GM23338 (cell line): ENCODE measurements around the gene MAN2A2. TPM values are rescaled to one million over a fixed set of nuclear protein-coding genes. Genes with fewer than 3 reads are reported as not detected.

Experiments used
- ATAC-seq: fragments of 200-7000 bp; cut with Tn5 transposase; 3 replicates; pipeline ENCODE4 v1.9.1; 2020
- DNase-seq: peaks from one replicate; pipeline ENCODE4 v3.0.0-alpha.2; 2015; ENCODE audit warnings: low spot score
- H2AFZ ChIP-seq: fragments of 200-600 bp; sonication (generic); 2 replicates; pipeline ENCODE4 v1.8.0; 2016; ENCODE audit warnings: antibody characterized with exemption, mild to moderate bottlenecking, moderate library complexity
- H3F3A ChIP-seq: fragments of 200-600 bp; sonication (generic); replicated peaks from 2 replicates; pipeline ENCODE4 v1.8.0; 2017; ENCODE audit warnings: antibody characterized with exemption, mixed run types, low read depth
- H3K27ac ChIP-seq: fragments of 200-600 bp; sonication (generic); 2 replicates; pipeline ENCODE4 v1.6.1; 2016; ENCODE audit warnings: low read depth
- H3K27me3 ChIP-seq: fragments of 200-600 bp; sonication (generic); 2 replicates; pipeline ENCODE4 v1.8.0; 2016; ENCODE audit warnings: mild to moderate bottlenecking, mixed run types, moderate library complexity; ENCODE audit not compliant: insufficient read depth
- H3K36me3 ChIP-seq: fragments of 200-600 bp; sonication (generic); 2 replicates; pipeline ENCODE4 v1.8.0; 2016; ENCODE audit warnings: mild to moderate bottlenecking; ENCODE audit not compliant: insufficient read depth
- H3K4me1 ChIP-seq: fragments of 200-600 bp; sonication (generic); 2 replicates; pipeline ENCODE4 v1.8.0; 2016; ENCODE audit warnings: mild to moderate bottlenecking, moderate library complexity; ENCODE audit not compliant: insufficient read depth
- H3K4me2 ChIP-seq: fragments of 200-600 bp; sonication (generic); 2 replicates; pipeline ENCODE4 v1.7.1; 2017; ENCODE audit warnings: mixed run types
- H3K4me3 ChIP-seq: fragments of 200-600 bp; sonication (generic); 2 replicates; pipeline ENCODE4 v1.6.1; 2016; ENCODE audit warnings: mixed run types
- H3K79me2 ChIP-seq: fragments of 200-600 bp; sonication (generic); replicated peaks from 2 replicates; pipeline ENCODE4 v1.8.0; 2017; ENCODE audit warnings: mild to moderate bottlenecking; ENCODE audit not compliant: insufficient read depth
- H3K9me2 ChIP-seq: fragments of 200-600 bp; sonication (generic); 2 replicates; pipeline ENCODE4 v1.8.0; 2017; ENCODE audit not compliant: insufficient read depth
- H4K20me1 ChIP-seq: fragments of 200-600 bp; sonication (generic); replicated peaks from 2 replicates; pipeline ENCODE4 v1.8.0; 2017; ENCODE audit warnings: mild to moderate bottlenecking; ENCODE audit not compliant: insufficient read depth
- H3K27ac Mint-ChIP-seq: 2 replicates; pipeline ENCODE4 v1.8.0; 2020; ENCODE audit warnings: inconsistent platforms, mild to moderate bottlenecking, moderate library complexity, mixed read lengths
- H3K27me3 Mint-ChIP-seq: 3 replicates; pipeline ENCODE4 v1.8.0; 2022; ENCODE audit warnings: low read depth, mild to moderate bottlenecking, moderate library complexity, mixed read lengths, inconsistent platforms; ENCODE audit not compliant: insufficient read depth, poor library complexity
- H3K36me3 Mint-ChIP-seq: 3 replicates; pipeline ENCODE4 v1.8.0; 2021; ENCODE audit warnings: low read depth, mild to moderate bottlenecking, inconsistent platforms, moderate library complexity, mixed read lengths
- H3K4me1 Mint-ChIP-seq: 3 replicates; pipeline ENCODE4 v1.8.0; 2020; ENCODE audit warnings: mild to moderate bottlenecking, inconsistent platforms, mixed read lengths
- H3K4me3 Mint-ChIP-seq: 3 replicates; pipeline ENCODE4 v1.8.0; 2021; ENCODE audit warnings: moderate library complexity, mild to moderate bottlenecking, inconsistent platforms, mixed read lengths
- H3K9me3 Mint-ChIP-seq: 3 replicates; pipeline ENCODE4 v1.8.0; 2020; ENCODE audit warnings: moderate library complexity, mild to moderate bottlenecking, inconsistent platforms, mixed read lengths
- CREB1 ChIP-seq: fragments of 250-450 bp; sonication (Bioruptor Pico); IDR thresholded peaks from 2 replicates; pipeline ENCODE4 v1.5.0; 2020; ENCODE audit warnings: low read depth, mild to moderate bottlenecking, moderate library complexity
- EZH2 ChIP-seq: fragments of 200-600 bp; sonication (generic); IDR thresholded peaks from one replicate; pipeline ENCODE4 v1.8.0; 2017; ENCODE audit warnings: antibody characterized with exemption, mild to moderate bottlenecking, low read depth; ENCODE audit not compliant: unreplicated experiment
- EZH2phosphoT487 ChIP-seq: fragments of 200-600 bp; sonication (generic); IDR thresholded peaks from one replicate; pipeline ENCODE4 v1.8.1; 2018; ENCODE audit warnings: antibody characterized with exemption; ENCODE audit not compliant: unreplicated experiment
- JUNB ChIP-seq: IDR thresholded peaks from one replicate; pipeline ENCODE4 v1.6.1; 2016; ENCODE audit warnings: antibody characterized with exemption; ENCODE audit not compliant: unreplicated experiment
- NANOG ChIP-seq: IDR thresholded peaks from 2 replicates; pipeline ENCODE4 v1.6.1; 2016; ENCODE audit warnings: antibody characterized with exemption, borderline replicate concordance
- POLR2AphosphoS5 ChIP-seq: IDR thresholded peaks from 2 replicates; pipeline ENCODE4 v1.6.1; 2016; ENCODE audit warnings: antibody characterized with exemption, low read depth
- STAT1 ChIP-seq: IDR thresholded peaks from one replicate; pipeline ENCODE4 v1.6.1; 2016; ENCODE audit warnings: antibody characterized with exemption; ENCODE audit not compliant: unreplicated experiment
- ZNF114 ChIP-seq: fragments of 250-450 bp; sonication (Bioruptor Pico); IDR thresholded peaks from 2 replicates; pipeline ENCODE4 v1.5.0; 2020; ENCODE audit warnings: mild to moderate bottlenecking, moderate library complexity
- ZNF331 ChIP-seq: fragments of 250-450 bp; sonication (Bioruptor Pico); IDR thresholded peaks from 2 replicates; pipeline ENCODE4 v1.5.0; 2020; ENCODE audit warnings: low read depth, mild to moderate bottlenecking, moderate library complexity
- polyA plus RNA-seq: library from polyadenylated mRNA; unstranded; fragments of >200 nt; fragmentation: Nextera tagmentation; extraction: Ambion mirVana; gene quantifications from 2 replicates; pipeline ENCODE4 v1.2.1, GENCODE V29; 2016
- total RNA-seq: library from RNA; depleted of rRNA; stranded (reverse); fragments of >200 nt; shearing (Covaris generic); gene quantifications from 2 replicates; pipeline ENCODE4 v1.2.3, GENCODE V29; 2014
- TF ChIP-seq, protein P1 (sequence below): IDR thresholded peaks from one replicate; pipeline ENCODE4 v1.6.1; 2018; ENCODE audit warnings: antibody characterized with exemption; ENCODE audit not compliant: unreplicated experiment
- TF ChIP-seq, protein P2 (sequence below): IDR thresholded peaks from 2 replicates; pipeline ENCODE4 v1.6.1; 2016; ENCODE audit warnings: antibody characterized with exemption
- TF ChIP-seq, protein P3 (sequence below): fragments of 250-450 bp; sonication (Bioruptor Pico); IDR thresholded peaks from 2 replicates; pipeline ENCODE4 v1.5.0; 2020; ENCODE audit warnings: mild to moderate bottlenecking, moderate library complexity
- TF ChIP-seq, protein P4 (sequence below), 2 experiments: fragments of 200-600 bp in 1 of 2; sonication (generic) in 1 of 2; conservative IDR thresholded peaks; 2 replicates each; pipeline versions ENCODE4 v1.5.1 to v1.6.1; 2016 to 2017; ENCODE audit warnings: antibody characterized with exemption in 2 of 2, low read depth in 2 of 2, mild to moderate bottlenecking in 2 of 2, moderate library complexity in 1 of 2

Gene MAN2A2
- total and polyA plus RNA-seq, 2 experiments from 2014 or later = 8.2 to 17.1 TPM

DNA sequence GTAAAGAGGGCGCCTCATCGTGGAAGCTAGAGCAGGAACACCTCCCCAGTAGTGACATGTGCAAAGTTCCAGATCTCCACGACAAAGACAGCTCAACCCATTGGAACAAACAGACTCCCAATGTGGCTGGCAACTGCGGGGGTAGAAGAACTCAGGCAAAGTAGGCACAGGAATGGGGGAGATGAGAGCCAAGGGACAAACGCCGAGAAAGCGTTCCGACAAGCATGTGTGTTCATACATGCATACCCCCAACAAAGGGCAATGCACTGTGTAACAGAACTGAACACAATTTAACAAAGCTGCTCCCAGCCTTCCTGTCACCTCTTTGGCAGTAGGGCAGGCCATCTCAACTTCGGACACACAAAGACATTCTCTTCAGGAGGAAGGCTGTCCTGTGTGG lies 63.2 kb downstream of the MAN2A2 start:
- H3K4me3 ChIP-seq = no peak overlapping the region
- no peaks in the 10 kb centered on the region for H3K4me1 Mint-ChIP-seq
- H3K9me2 ChIP-seq = no peaks in the 10 kb centered on the region
- H4K20me1 ChIP-seq = peaks cover 23% of the 10 kb centered on the region
- ATAC-seq (no peak), DNase-seq (no peak)
- H3K9me3 Mint-ChIP-seq = no peaks in the 10 kb centered on the region
- no peaks in the 10 kb centered on the region for H3K27me3 ChIP-seq
- H3K27me3 Mint-ChIP-seq = peaks cover 6% of the 10 kb centered on the region
- no peak overlapping the region for H3K27ac Mint-ChIP-seq
- no peak overlapping the region for H3K27ac ChIP-seq
- no peak overlapping the region for H2AFZ ChIP-seq
- TF ChIP-seq ZNF331 (CRISPR knock-in tag) (no peak), JUNB (no peak), STAT1 (no peak), EZH2 (no peak), NANOG (no peak), EZH2phosphoT487 (no peak), POLR2AphosphoS5 (no peak), ZNF114 (no peak), CREB1 (CRISPR knock-in tag) (no peak)
- TF ChIP-seq, protein P1, sequence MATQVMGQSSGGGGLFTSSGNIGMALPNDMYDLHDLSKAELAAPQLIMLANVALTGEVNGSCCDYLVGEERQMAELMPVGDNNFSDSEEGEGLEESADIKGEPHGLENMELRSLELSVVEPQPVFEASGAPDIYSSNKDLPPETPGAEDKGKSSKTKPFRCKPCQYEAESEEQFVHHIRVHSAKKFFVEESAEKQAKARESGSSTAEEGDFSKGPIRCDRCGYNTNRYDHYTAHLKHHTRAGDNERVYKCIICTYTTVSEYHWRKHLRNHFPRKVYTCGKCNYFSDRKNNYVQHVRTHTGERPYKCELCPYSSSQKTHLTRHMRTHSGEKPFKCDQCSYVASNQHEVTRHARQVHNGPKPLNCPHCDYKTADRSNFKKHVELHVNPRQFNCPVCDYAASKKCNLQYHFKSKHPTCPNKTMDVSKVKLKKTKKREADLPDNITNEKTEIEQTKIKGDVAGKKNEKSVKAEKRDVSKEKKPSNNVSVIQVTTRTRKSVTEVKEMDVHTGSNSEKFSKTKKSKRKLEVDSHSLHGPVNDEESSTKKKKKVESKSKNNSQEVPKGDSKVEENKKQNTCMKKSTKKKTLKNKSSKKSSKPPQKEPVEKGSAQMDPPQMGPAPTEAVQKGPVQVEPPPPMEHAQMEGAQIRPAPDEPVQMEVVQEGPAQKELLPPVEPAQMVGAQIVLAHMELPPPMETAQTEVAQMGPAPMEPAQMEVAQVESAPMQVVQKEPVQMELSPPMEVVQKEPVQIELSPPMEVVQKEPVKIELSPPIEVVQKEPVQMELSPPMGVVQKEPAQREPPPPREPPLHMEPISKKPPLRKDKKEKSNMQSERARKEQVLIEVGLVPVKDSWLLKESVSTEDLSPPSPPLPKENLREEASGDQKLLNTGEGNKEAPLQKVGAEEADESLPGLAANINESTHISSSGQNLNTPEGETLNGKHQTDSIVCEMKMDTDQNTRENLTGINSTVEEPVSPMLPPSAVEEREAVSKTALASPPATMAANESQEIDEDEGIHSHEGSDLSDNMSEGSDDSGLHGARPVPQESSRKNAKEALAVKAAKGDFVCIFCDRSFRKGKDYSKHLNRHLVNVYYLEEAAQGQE = no peak
- TF ChIP-seq, protein P2, sequence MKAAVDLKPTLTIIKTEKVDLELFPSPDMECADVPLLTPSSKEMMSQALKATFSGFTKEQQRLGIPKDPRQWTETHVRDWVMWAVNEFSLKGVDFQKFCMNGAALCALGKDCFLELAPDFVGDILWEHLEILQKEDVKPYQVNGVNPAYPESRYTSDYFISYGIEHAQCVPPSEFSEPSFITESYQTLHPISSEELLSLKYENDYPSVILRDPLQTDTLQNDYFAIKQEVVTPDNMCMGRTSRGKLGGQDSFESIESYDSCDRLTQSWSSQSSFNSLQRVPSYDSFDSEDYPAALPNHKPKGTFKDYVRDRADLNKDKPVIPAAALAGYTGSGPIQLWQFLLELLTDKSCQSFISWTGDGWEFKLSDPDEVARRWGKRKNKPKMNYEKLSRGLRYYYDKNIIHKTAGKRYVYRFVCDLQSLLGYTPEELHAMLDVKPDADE = no peak
- TF ChIP-seq, protein P3, sequence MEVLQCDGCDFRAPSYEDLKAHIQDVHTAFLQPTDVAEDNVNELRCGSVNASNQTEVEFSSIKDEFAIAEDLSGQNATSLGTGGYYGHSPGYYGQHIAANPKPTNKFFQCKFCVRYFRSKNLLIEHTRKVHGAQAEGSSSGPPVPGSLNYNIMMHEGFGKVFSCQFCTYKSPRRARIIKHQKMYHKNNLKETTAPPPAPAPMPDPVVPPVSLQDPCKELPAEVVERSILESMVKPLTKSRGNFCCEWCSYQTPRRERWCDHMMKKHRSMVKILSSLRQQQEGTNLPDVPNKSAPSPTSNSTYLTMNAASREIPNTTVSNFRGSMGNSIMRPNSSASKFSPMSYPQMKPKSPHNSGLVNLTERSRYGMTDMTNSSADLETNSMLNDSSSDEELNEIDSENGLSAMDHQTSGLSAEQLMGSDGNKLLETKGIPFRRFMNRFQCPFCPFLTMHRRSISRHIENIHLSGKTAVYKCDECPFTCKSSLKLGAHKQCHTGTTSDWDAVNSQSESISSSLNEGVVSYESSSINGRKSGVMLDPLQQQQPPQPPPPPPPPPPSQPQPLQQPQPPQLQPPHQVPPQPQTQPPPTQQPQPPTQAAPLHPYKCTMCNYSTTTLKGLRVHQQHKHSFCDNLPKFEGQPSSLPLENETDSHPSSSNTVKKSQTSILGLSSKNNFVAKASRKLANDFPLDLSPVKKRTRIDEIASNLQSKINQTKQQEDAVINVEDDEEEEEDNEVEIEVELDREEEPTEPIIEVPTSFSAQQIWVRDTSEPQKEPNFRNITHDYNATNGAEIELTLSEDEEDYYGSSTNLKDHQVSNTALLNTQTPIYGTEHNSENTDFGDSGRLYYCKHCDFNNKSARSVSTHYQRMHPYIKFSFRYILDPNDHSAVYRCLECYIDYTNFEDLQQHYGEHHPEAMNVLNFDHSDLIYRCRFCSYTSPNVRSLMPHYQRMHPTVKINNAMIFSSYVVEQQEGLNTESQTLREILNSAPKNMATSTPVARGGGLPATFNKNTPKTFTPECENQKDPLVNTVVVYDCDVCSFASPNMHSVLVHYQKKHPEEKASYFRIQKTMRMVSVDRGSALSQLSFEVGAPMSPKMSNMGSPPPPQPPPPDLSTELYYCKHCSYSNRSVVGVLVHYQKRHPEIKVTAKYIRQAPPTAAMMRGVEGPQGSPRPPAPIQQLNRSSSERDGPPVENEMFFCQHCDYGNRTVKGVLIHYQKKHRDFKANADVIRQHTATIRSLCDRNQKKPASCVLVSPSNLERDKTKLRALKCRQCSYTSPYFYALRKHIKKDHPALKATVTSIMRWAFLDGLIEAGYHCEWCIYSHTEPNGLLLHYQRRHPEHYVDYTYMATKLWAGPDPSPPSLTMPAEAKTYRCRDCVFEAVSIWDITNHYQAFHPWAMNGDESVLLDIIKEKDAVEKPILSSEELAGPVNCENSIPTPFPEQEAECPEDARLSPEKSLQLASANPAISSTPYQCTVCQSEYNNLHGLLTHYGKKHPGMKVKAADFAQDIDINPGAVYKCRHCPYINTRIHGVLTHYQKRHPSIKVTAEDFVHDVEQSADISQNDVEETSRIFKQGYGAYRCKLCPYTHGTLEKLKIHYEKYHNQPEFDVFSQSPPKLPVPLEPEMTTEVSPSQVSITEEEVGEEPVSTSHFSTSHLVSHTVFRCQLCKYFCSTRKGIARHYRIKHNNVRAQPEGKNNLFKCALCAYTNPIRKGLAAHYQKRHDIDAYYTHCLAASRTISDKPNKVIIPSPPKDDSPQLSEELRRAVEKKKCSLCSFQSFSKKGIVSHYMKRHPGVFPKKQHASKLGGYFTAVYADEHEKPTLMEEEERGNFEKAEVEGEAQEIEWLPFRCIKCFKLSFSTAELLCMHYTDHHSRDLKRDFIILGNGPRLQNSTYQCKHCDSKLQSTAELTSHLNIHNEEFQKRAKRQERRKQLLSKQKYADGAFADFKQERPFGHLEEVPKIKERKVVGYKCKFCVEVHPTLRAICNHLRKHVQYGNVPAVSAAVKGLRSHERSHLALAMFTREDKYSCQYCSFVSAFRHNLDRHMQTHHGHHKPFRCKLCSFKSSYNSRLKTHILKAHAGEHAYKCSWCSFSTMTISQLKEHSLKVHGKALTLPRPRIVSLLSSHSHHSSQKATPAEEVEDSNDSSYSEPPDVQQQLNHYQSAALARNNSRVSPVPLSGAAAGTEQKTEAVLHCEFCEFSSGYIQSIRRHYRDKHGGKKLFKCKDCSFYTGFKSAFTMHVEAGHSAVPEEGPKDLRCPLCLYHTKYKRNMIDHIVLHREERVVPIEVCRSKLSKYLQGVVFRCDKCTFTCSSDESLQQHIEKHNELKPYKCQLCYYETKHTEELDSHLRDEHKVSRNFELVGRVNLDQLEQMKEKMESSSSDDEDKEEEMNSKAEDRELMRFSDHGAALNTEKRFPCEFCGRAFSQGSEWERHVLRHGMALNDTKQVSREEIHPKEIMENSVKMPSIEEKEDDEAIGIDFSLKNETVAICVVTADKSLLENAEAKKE (CRISPR knock-in tag) = no peak
- TF ChIP-seq, protein P4, sequence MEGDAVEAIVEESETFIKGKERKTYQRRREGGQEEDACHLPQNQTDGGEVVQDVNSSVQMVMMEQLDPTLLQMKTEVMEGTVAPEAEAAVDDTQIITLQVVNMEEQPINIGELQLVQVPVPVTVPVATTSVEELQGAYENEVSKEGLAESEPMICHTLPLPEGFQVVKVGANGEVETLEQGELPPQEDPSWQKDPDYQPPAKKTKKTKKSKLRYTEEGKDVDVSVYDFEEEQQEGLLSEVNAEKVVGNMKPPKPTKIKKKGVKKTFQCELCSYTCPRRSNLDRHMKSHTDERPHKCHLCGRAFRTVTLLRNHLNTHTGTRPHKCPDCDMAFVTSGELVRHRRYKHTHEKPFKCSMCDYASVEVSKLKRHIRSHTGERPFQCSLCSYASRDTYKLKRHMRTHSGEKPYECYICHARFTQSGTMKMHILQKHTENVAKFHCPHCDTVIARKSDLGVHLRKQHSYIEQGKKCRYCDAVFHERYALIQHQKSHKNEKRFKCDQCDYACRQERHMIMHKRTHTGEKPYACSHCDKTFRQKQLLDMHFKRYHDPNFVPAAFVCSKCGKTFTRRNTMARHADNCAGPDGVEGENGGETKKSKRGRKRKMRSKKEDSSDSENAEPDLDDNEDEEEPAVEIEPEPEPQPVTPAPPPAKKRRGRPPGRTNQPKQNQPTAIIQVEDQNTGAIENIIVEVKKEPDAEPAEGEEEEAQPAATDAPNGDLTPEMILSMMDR (conservative IDR thresholded peaks at IDR 0.05; ENCODE audit: low read depth in 2 of 2) = no peak
- H3K79me2 ChIP-seq = no peaks in the 10 kb centered on the region; the same call in 1 of the 2 replicates
- peaks cover 68% of the 10 kb centered on the region for H3K36me3 ChIP-seq
- no peak overlapping the region for H3K4me3 Mint-ChIP-seq
- H3K4me1 ChIP-seq = no peaks in the 10 kb centered on the region
- no peak overlapping the region for H3K4me2 ChIP-seq
- peaks cover 88% of the 10 kb centered on the region for H3K36me3 Mint-ChIP-seq
- H3F3A ChIP-seq = peaks cover 6% of the 10 kb centered on the region; the same call in 1 of the 2 replicates
